ENCODE data around the gene ZNF320. TPM values are rescaled to one million over a fixed set of nuclear protein-coding genes. Genes with fewer than 3 reads are reported as not detected.
A peak's percentile ranks its signal among the peaks of the same experiment; 100 is the strongest.

Gene ZNF320
- total and polyA plus RNA-seq, 9 of the 15 experiments (the other 6 are each of a cell fraction or from before 2014, with no cell fraction given): 5.4 to 25.6 (median 11.7) TPM

DNA sequence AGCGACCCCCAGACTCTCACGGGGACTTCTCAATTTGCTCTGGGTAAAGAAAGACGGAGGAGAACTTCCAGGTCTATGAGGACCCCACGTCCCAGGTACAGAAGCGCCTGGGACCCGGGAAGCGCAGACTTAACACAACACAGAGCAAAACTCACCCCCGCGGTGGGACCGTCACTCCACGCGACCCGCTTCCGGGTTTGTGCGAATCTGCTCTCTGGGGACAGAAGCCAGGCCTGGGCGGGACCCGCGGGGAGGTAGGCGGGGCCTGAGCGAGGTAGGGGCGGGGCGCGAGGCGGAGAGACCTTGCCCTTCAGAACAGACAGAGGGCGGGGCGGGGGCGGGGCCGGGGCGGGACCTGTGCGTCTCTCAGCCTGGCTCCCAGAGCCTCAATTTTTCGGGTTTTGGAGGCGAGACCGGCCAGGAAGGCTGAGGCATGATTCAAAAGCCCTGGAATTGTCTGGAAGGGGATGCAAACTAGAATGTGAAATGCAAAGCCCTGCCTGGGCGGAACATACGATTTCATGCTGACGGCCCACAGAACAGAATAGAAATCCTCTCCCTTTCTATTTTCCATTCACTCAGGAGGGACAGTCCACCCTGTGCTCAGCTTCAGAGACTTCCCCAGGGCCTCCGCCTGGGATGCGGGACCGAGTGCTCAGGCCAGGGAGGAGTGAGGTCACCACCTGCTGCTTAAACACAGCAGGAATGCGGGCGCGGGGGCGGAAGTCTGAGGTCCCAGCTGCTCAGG, 45.1 kb upstream of the ZNF320 start (continued):
- TF ChIP-seq, protein P1, sequence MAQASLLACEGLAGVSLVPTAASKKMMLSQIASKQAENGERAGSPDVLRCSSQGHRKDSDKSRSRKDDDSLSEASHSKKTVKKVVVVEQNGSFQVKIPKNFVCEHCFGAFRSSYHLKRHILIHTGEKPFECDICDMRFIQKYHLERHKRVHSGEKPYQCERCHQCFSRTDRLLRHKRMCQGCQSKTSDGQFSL (CRISPR knock-in tag; IDR thresholded peaks at IDR 0.05): no peak
- TF ChIP-seq, protein P1 (tag; IDR thresholded peaks at IDR 0.05): no peak
- TF ChIP-seq POLR2B (IDR thresholded peaks at IDR 0.05; ENCODE audit: low read depth, partially characterized antibody): peak; percentile 82
- TF ChIP-seq FOXK1 (CRISPR knock-in tag; IDR thresholded peaks at IDR 0.05; ENCODE audit: borderline replicate concordance): no peak
- peak; percentile 93 for TF ChIP-seq ELF1 (tag; IDR thresholded peaks at IDR 0.05)
- no peak for TF ChIP-seq MTA3 (IDR thresholded peaks at IDR 0.05; ENCODE audit: borderline replicate concordance)
- no peak for TF ChIP-seq ZNF311 (CRISPR knock-in tag; IDR thresholded peaks at IDR 0.05)
- no peak for TF ChIP-seq ZNF780A (CRISPR knock-in tag; IDR thresholded peaks at IDR 0.05)
- TF ChIP-seq BACH1 (tag; IDR thresholded peaks at IDR 0.05): no peak
- no peak for TF ChIP-seq HOXB6 (CRISPR knock-in tag; IDR thresholded peaks at IDR 0.05; ENCODE audit: borderline replicate concordance)
- TF ChIP-seq ZNF354B (CRISPR knock-in tag; IDR thresholded peaks at IDR 0.05): no peak
- TF ChIP-seq PRPF4 (IDR thresholded peaks at IDR 0.05; ENCODE audit: insufficient read depth, low read depth, low read length, poor library complexity, severe bottlenecking): no peak
- no peak for TF ChIP-seq PYGO2 (tag; IDR thresholded peaks at IDR 0.05)
- no peak for TF ChIP-seq CCAR2 (IDR thresholded peaks at IDR 0.05; ENCODE audit: low read depth, low read length)
- peak; percentile 87 for TF ChIP-seq RBFOX2 (IDR thresholded peaks at IDR 0.05; ENCODE audit: low read depth, low read length)
- TF ChIP-seq HDAC8 (tag; IDR thresholded peaks at IDR 0.05): no peak
- no peak for TF ChIP-seq ZNF232 (CRISPR knock-in tag; IDR thresholded peaks at IDR 0.05)
- TF ChIP-seq ZFP30 (CRISPR knock-in tag; IDR thresholded peaks at IDR 0.05; ENCODE audit: borderline replicate concordance): no peak
- TF ChIP-seq BRF1 (IDR thresholded peaks at IDR 0.05; ENCODE audit: borderline replicate concordance, extremely low read depth, insufficient read length): no peak
- no peak for TF ChIP-seq DDX20 (tag; IDR thresholded peaks at IDR 0.05; ENCODE audit: low read depth)
- no peak for TF ChIP-seq CBX3 (IDR thresholded peaks at IDR 0.05; ENCODE audit: borderline replicate concordance in 1 of 2, low read length in 2 of 2)
- TF ChIP-seq, protein P2, sequence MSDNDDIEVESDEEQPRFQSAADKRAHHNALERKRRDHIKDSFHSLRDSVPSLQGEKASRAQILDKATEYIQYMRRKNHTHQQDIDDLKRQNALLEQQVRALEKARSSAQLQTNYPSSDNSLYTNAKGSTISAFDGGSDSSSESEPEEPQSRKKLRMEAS (CRISPR knock-in tag; IDR thresholded peaks at IDR 0.05): no peak; the same call in 1 of the 2 replicates
- no peak for TF ChIP-seq BMI1 (IDR thresholded peaks at IDR 0.05; ENCODE audit: low read length)
- TF ChIP-seq SMAD2 (IDR thresholded peaks at IDR 0.05; ENCODE audit: low read depth, low read length): no peak
- TF ChIP-seq ZNF224 (CRISPR knock-in tag; IDR thresholded peaks at IDR 0.05): no peak
- TF ChIP-seq GTF2F1 (IDR thresholded peaks at IDR 0.05; ENCODE audit: low read depth, low read length): no peak
- no peak for TF ChIP-seq SMAD3 (CRISPR knock-in tag; conservative IDR thresholded peaks at IDR 0.05)
- 0 out of 2 replicates have a peak, but pooled peaks have one; percentile 32 for TF ChIP-seq RFX7 (CRISPR knock-in tag; IDR thresholded peaks at IDR 0.05)
- no peak for TF ChIP-seq RBM39 (optimal IDR thresholded peaks at IDR 0.05; ENCODE audit: low read depth, low read length)
- TF ChIP-seq EZH2 (IDR thresholded peaks at IDR 0.05; ENCODE audit: borderline replicate concordance, low read depth, low read length): no peak

Data from K562 (cell line).